KMS-11 (cell line): Measurements from ENCODE around the gene VPS13A.
"Not testable (repeated sequence)": the region's sequence is repeated elsewhere in the genome, so short reads cannot be mapped to it uniquely, and the experiment has no call there.

Source experiments
- H2AFZ ChIP-seq: fragments of 200-600 bp; sonication (generic); 2 replicates; pipeline ENCODE4 v1.6.1; 2016; ENCODE audit warnings: antibody characterized with exemption, mixed run types, low read depth
- H3K27ac ChIP-seq: fragments of 200-600 bp; sonication (generic); 2 replicates; pipeline ENCODE4 v1.6.1; 2016; ENCODE audit warnings: mild to moderate bottlenecking, mixed run types
- H3K27me3 ChIP-seq: fragments of 200-600 bp; sonication (generic); 2 replicates; pipeline ENCODE4 v1.6.1; 2017; ENCODE audit warnings: mild to moderate bottlenecking, low read depth, mixed run types, moderate library complexity; ENCODE audit not compliant: insufficient read depth
- H3K36me3 ChIP-seq: fragments of 200-600 bp; sonication (generic); 2 replicates; pipeline ENCODE4 v1.6.1; 2017; ENCODE audit warnings: mild to moderate bottlenecking, mixed run types; ENCODE audit not compliant: insufficient read depth
- H3K4me1 ChIP-seq: fragments of 200-600 bp; sonication (generic); 2 replicates; pipeline ENCODE4 v1.6.1; 2016; ENCODE audit warnings: mild to moderate bottlenecking, low read depth, mixed run types; ENCODE audit not compliant: poor library complexity, severe bottlenecking
- H3K4me2 ChIP-seq: fragments of 200-600 bp; sonication (generic); 2 replicates; pipeline ENCODE4 v1.7.0; 2016; ENCODE audit warnings: mild to moderate bottlenecking, mixed run types
- H3K4me3 ChIP-seq: fragments of 200-600 bp; sonication (generic); IDR thresholded peaks from 2 replicates; pipeline ENCODE4 v1.6.1; 2017; ENCODE audit warnings: low read depth, low read length, mixed read lengths; ENCODE audit not compliant: insufficient read depth
- H3K79me2 ChIP-seq: fragments of 200-600 bp; sonication (generic); 2 replicates; pipeline ENCODE4 v1.6.1; 2016; ENCODE audit warnings: low read depth, mixed run types; ENCODE audit not compliant: insufficient read depth
- H3K9ac ChIP-seq: fragments of 200-600 bp; sonication (generic); 2 replicates; pipeline ENCODE4 v1.6.1; 2016; ENCODE audit warnings: mild to moderate bottlenecking, mixed run types
- H4K20me1 ChIP-seq: fragments of 200-600 bp; sonication (generic); 2 replicates; pipeline ENCODE4 v1.6.1; 2016; ENCODE audit warnings: mild to moderate bottlenecking, mixed run types; ENCODE audit not compliant: insufficient read depth
- CTCF ChIP-seq: fragments of 200-600 bp; sonication (generic); conservative IDR thresholded peaks from 2 replicates; pipeline ENCODE4 v1.6.1; 2017; ENCODE audit warnings: low read depth, mild to moderate bottlenecking, antibody characterized with exemption, low read length, moderate library complexity, mixed read lengths

Gene VPS13A

GRCh38 chr9:77399964-77400363 lies 222.6 kb downstream of the VPS13A start:
- H3K4me1 ChIP-seq = no peaks in the 10 kb centered on the region
- H2AFZ ChIP-seq = no peak overlapping the region
- H3K27ac ChIP-seq = no peak overlapping the region
- H3K4me2 ChIP-seq = no peak overlapping the region
- H3K9ac ChIP-seq = no peak overlapping the region
- no peaks in the 10 kb centered on the region for H3K36me3 ChIP-seq
- H3K4me3 ChIP-seq = no peak overlapping the region
- TF ChIP-seq CTCF = no peak
- H4K20me1 ChIP-seq = no peaks in the 10 kb centered on the region
- H3K27me3 ChIP-seq = no peaks in the 10 kb centered on the region
- H3K79me2 ChIP-seq = no peaks in the 10 kb centered on the region

DNA sequence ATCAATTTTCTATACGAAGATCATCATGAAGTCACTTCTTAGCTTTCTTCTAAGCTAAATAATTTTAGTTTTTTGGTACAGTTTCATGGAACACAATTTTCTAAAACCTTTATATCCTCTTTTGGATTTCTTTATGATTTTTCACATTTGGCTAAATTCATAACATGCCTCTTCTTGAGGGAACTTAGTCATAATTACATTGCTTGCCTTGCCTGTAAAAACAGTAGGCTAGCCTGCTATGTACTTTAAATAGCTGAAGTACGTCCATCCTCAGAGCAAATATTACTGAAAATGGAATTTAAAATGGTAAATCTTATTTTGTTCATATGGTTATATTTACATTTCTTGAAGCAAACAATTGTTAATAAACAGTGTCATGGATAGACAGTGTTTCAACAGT lies 225.0 kb downstream of the VPS13A start:
- H2AFZ ChIP-seq = no peak overlapping the region
- H4K20me1 ChIP-seq = no peaks in the 10 kb centered on the region
- no peak for TF ChIP-seq CTCF
- no peaks in the 10 kb centered on the region for H3K27me3 ChIP-seq
- H3K79me2 ChIP-seq = no peaks in the 10 kb centered on the region
- H3K27ac ChIP-seq = no peak overlapping the region
- no peak overlapping the region for H3K4me2 ChIP-seq
- no peak overlapping the region for H3K9ac ChIP-seq
- no peaks in the 10 kb centered on the region for H3K4me1 ChIP-seq
- no peak overlapping the region for H3K4me3 ChIP-seq
- H3K36me3 ChIP-seq = no peaks in the 10 kb centered on the region

- no peak overlapping the region for H3K4me2 ChIP-seq
- H4K20me1 ChIP-seq = no peaks in the 10 kb centered on the region
- no peak for TF ChIP-seq CTCF
- no peak overlapping the region for H2AFZ ChIP-seq
- H3K9ac ChIP-seq = no peak overlapping the region
- H3K27me3 ChIP-seq = no peaks in the 10 kb centered on the region
- no peaks in the 10 kb centered on the region for H3K36me3 ChIP-seq
- H3K79me2 ChIP-seq = no peaks in the 10 kb centered on the region
- no peak overlapping the region for H3K27ac ChIP-seq
- no peak overlapping the region for H3K4me3 ChIP-seq
- no peaks in the 10 kb centered on the region for H3K4me1 ChIP-seq
These were observed 225.9 kb downstream of the VPS13A start for GRCh38 chr9:77403239-77403638.

DNA sequence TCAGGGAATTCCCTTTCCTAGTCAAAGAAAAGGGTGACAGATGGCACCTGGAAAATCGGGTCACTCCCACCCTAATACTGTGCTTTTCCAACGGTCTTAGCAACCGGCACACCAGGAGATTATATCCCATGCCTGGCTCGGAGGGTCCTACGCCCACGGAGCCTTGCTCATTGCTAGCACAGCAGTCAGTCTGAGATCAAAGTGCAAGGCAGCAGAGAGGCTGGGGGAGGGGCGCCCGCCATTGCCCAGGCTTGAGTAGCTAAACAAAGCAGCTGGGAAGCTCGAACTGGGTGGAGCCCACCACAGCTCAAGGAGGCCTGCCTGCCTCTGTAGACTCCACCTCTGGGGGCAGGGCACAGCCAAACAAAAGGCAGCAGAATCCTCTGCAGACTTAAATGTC lies 231.2 kb downstream of the VPS13A start:
- not testable (repeated sequence) for H3K4me3 ChIP-seq, H2AFZ ChIP-seq, H3K4me2 ChIP-seq, H4K20me1 ChIP-seq, H3K79me2 ChIP-seq, H3K4me1 ChIP-seq, H3K27ac ChIP-seq, H3K36me3 ChIP-seq, H3K9ac ChIP-seq, H3K27me3 ChIP-seq

GRCh38 chr9:77417566-77417965 lies 240.2 kb downstream of the VPS13A start:
- Histone ChIP-seq H3K9ac (no peak overlapping the region), H3K36me3 (no peaks in the 10 kb centered on the region), H3K4me2 (no peak overlapping the region), H3K27ac (no peak overlapping the region), H3K27me3 (no peaks in the 10 kb centered on the region), H3K4me3 (no peak overlapping the region), H3K79me2 (no peaks in the 10 kb centered on the region), H2AFZ (no peak overlapping the region), H3K4me1 (no peaks in the 10 kb centered on the region), H4K20me1 (no peaks in the 10 kb centered on the region)
- no peak for TF ChIP-seq CTCF
